ENCODE results near the gene SLC39A3. TPM values are rescaled to one million over a fixed set of nuclear protein-coding genes. Genes with fewer than 3 reads are reported as not detected.

Gene SLC39A3
- total and polyA plus RNA-seq, 2 of the 8 experiments (the other 6 are each of a cell fraction or from before 2014, with no cell fraction given), result 33.0 to 52.9 TPM

DNA sequence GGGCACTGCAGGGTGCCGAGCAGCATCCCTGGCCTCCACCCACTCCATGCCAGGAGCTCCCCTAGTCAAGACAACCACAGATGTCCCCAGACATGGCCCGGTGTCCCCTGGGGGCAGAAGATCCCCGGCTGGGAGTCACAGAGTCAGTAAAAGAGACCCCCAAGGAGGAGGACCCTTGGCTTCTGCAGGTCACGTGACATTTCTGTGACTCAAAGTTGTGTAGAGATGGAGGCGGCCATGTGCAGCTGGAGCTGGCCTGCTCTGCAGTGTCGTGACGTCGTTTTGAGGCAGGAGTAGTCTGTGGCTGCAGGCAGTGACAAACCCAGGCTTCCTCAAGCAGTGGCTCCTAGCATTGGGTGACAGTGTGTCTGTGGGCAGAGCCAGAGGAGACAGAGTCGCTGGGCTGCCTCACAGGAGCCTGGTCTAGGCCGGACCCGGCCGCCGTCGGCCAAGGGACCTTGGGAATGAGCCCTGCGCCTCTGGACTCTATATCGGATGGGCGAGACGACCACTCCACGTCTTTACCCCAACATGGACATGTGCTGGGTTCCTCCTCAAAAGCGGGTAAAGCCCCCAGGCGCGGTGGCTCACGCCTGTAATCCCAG is 10.9 kb downstream of the SLC39A3 start (continued):
- TF ChIP-seq YY1 (IDR thresholded peaks at IDR 0.05; ENCODE audit: low read depth, low read length) (no peak), PHF8 (conservative IDR thresholded peaks at IDR 0.05; ENCODE audit: low read depth, low read length) (no peak), CHD2 (IDR thresholded peaks at IDR 0.05; ENCODE audit: low read length) (no peak), SUZ12 (IDR thresholded peaks at IDR 0.05; ENCODE audit: low read length) (no peak), MAFK (IDR thresholded peaks at IDR 0.05; ENCODE audit: low read depth, low read length) (no peak), SP4 (IDR thresholded peaks at IDR 0.05; ENCODE audit: low read length) (no peak)
- TF ChIP-seq, protein P1, sequence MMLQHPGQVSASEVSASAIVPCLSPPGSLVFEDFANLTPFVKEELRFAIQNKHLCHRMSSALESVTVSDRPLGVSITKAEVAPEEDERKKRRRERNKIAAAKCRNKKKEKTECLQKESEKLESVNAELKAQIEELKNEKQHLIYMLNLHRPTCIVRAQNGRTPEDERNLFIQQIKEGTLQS (IDR thresholded peaks at IDR 0.05; ENCODE audit: insufficient read depth, low read depth, low read length), result no peak

All from H1 (cell line).